ENCODE data around the gene WDR33.

Gene WDR33

GRCh38 chr2:127656569-127657231, 154.3 kb downstream of the WDR33 start:
- no peak for TF ChIP-seq CEBPB (IDR thresholded peaks at IDR 0.05)
- TF ChIP-seq ZBTB7A (IDR thresholded peaks at IDR 0.05; ENCODE audit: low read depth): no peak
- TF ChIP-seq, protein P1, sequence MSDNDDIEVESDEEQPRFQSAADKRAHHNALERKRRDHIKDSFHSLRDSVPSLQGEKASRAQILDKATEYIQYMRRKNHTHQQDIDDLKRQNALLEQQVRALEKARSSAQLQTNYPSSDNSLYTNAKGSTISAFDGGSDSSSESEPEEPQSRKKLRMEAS (IDR thresholded peaks at IDR 0.05): no peak
- TF ChIP-seq TEAD4 (IDR thresholded peaks at IDR 0.05): no peak

DNA sequence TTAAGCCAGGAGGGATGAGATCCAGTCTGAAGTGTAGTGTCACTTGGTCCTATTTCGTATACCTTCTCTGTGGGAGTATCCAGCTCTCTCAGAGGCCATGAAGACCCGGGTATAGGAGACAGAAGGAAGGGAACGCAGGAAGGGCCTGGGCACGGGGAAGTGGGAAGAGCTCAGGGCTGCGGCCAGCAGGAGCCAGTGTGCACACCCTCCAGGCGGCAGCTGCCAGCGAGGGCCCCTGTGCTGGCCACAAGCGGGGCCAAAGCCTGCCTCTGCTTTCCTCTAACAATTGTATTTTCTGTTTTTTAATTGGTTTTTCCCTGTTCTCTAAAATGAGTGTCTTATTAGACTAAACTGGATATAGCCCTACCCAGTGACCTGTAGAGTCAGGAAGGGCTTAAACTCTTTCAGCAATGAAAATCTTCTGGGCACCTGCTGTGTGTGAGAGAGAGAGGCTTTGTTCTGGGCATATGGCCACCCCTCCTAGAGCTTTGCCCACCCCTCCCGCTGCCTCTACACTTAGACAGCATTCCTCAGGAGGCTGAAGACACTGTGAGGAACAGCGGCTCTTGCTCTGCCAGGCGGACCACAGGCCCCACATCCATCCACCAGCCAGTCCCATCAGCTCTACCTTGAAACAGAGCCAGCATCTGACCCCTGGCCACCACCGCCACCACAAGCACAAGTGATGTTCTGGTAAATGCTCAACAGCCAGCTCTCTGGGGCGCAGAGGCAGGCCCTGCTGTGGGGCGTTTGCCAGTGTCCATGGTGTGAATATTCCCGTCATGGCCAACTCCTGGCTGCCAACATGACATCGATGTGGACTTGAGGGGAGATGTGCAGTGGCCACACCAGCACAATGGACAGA, 155.5 kb downstream of the WDR33 start:
- no peak for TF ChIP-seq TEAD4 (IDR thresholded peaks at IDR 0.05)
- no peak for TF ChIP-seq NFIC (IDR thresholded peaks at IDR 0.05)
- no peak for TF ChIP-seq CEBPB (IDR thresholded peaks at IDR 0.05)
- TF ChIP-seq ZBTB7A (IDR thresholded peaks at IDR 0.05; ENCODE audit: low read depth): no peak
- no peak for TF ChIP-seq RAD21 (IDR thresholded peaks at IDR 0.05; ENCODE audit: low read depth)
- no peak for TF ChIP-seq EGR1 (IDR thresholded peaks at IDR 0.05)
- no peak for TF ChIP-seq TCF12 (IDR thresholded peaks at IDR 0.05; ENCODE audit: low read depth)
- TF ChIP-seq YY1 (IDR thresholded peaks at IDR 0.05; ENCODE audit: low read depth): no peak
- no peak for TF ChIP-seq TAF1 (IDR thresholded peaks at IDR 0.05; ENCODE audit: low read depth)
- no peak for TF ChIP-seq CREB1 (IDR thresholded peaks at IDR 0.05; ENCODE audit: low read depth)
- TF ChIP-seq EP300 (IDR thresholded peaks at IDR 0.05; ENCODE audit: borderline replicate concordance): no peak
- no peak for TF ChIP-seq REST (IDR thresholded peaks at IDR 0.05; ENCODE audit: low read depth)
- TF ChIP-seq, protein P1 (IDR thresholded peaks at IDR 0.05): no peak
- no peak for TF ChIP-seq FOXM1 (IDR thresholded peaks at IDR 0.05; ENCODE audit: borderline replicate concordance, low read depth)
- TF ChIP-seq USF1 (IDR thresholded peaks at IDR 0.05): no peak

- TF ChIP-seq TCF12 (IDR thresholded peaks at IDR 0.05; ENCODE audit: low read depth) (no peak), NFIC (IDR thresholded peaks at IDR 0.05) (no peak), USF1 (IDR thresholded peaks at IDR 0.05) (no peak), TAF1 (IDR thresholded peaks at IDR 0.05; ENCODE audit: low read depth) (no peak), REST (IDR thresholded peaks at IDR 0.05; ENCODE audit: low read depth) (no peak)
Observed at GRCh38 chr2:127654838-127655175, 156.2 kb downstream of the WDR33 start.

DNA sequence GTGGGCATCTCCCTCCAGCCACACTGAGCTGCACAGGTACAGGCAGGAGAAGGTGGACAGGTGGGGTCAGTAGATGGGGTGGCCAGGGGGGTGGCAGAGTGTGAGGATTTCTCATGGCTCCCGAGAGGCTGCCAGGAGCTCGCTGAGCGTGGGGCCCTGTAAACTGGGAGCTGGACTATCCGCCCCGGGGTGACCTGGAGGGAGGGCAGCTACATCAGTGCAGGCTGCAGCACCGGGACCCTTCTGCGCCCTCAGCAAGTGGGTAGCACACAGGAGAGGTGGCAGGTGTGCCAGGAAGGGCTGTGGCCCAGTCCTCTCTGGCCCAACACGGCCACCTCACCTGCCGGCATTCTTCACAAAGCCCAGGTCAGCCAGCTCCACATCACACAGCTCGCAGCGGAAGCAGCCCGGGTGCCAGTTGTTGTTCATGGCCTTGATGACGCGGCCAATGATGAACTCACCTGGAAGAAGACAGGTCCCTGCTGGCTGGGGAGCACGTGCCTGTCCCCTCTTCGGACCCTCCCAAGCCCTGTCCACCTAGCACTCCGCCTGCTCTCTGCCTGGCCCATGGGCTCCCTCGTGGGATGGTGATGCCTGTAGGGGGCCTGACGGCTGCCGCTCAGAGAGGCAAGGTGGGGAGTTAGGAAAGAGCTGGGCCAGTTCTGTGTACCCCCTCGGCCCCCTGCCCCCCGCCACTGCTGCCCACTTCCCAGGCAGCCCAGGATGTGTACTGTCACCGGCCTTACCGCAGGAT, 156.7 kb downstream of the WDR33 start:
- TF ChIP-seq TAF1 (IDR thresholded peaks at IDR 0.05; ENCODE audit: low read depth) (no peak), NFIC (IDR thresholded peaks at IDR 0.05) (no peak), CREB1 (IDR thresholded peaks at IDR 0.05; ENCODE audit: low read depth) (no peak), TCF12 (IDR thresholded peaks at IDR 0.05; ENCODE audit: low read depth) (no peak), EP300 (IDR thresholded peaks at IDR 0.05; ENCODE audit: borderline replicate concordance) (no peak), REST (IDR thresholded peaks at IDR 0.05; ENCODE audit: low read depth) (no peak), USF1 (IDR thresholded peaks at IDR 0.05) (no peak), EGR1 (IDR thresholded peaks at IDR 0.05) (no peak), RAD21 (IDR thresholded peaks at IDR 0.05; ENCODE audit: low read depth) (no peak), YY1 (IDR thresholded peaks at IDR 0.05; ENCODE audit: low read depth) (no peak)
- TF ChIP-seq, protein P1 (IDR thresholded peaks at IDR 0.05): no peak

Measured in Ishikawa (cell line).